A549 (cell line): ENCODE data around the gene ARF5. TPM values are rescaled to one million over a fixed set of nuclear protein-coding genes. Genes with fewer than 3 reads are reported as not detected.

ENCODE experiments used
- ATAC-seq, 2 experiments: fragments of 200-7000 bp in 1 of 2; fragments of >200 bp in 1 of 2; cut with Nextera tagmentation in 1 of 2; cut with Tn5 transposase in 1 of 2; 3 replicates each; pipeline versions ENCODE4 v1.8.0 to v1.9.1; 2018 to 2020; ENCODE audit warnings: mild to moderate bottlenecking in 1 of 2, moderate library complexity in 1 of 2
- CTCF ChIA-PET: fragments of 300-600 bp; sonication (Branson Sonifier 250); formaldehyde crosslinking; extraction: SDS; loops from one replicate; lab custom pipeline; 2021; ENCODE audit warnings: antibody characterized with exemption, inconsistent platforms; lab: Yijun Ruan, JAX
- POLR2A ChIA-PET: fragments of 350-600 bp; formaldehyde crosslinking; extraction: SDS; loops from one replicate; lab custom pipeline; 2021; ENCODE audit warnings: antibody characterized with exemption, inconsistent platforms; lab: Yijun Ruan, JAX
- DNase-seq, 2 experiments: peaks; one replicate each; pipeline versions ENCODE4 v3.0.0 to v3.0.0-alpha.2; 2011 to 2016; ENCODE audit warnings: low read depth in 1 of 2, low spot score in 1 of 2
- FAIRE-seq: peaks from 2 replicates; lab custom pipeline; 2011; peaks lifted over from hg19 to GRCh38; lab: Jason Lieb, UNC
- H3K27ac ChIP-seq, 2 experiments: fragments of >200 bp; sonication (Bioruptor Twin); formaldehyde crosslinking; 3 replicates each; pipeline ENCODE4 v1.5.1; 2016 to 2017
- H3K4me1 ChIP-seq: fragments of >200 bp; sonication (Bioruptor Twin); formaldehyde crosslinking; 3 replicates; pipeline ENCODE4 v1.6.1; 2016
- H3K4me2 ChIP-seq: fragments of >200 bp; sonication (Bioruptor Twin); formaldehyde crosslinking; 3 replicates; pipeline ENCODE4 v1.6.1; 2016
- H3K4me3 ChIP-seq: fragments of >200 bp; sonication (Bioruptor Twin); formaldehyde crosslinking; 3 replicates; pipeline ENCODE4 v1.5.1; 2016
- H3K9me3 ChIP-seq: fragments of >200 bp; sonication (Bioruptor Twin); formaldehyde crosslinking; 3 replicates; pipeline ENCODE4 v1.6.1; 2016
- BHLHE40 ChIP-seq: IDR thresholded peaks from 2 replicates; pipeline ENCODE4 v1.6.1; 2012; ENCODE audit warnings: low read depth, low read length, inconsistent platforms
- CBX8 ChIP-seq: fragments of 200-600 bp; sonication (generic); IDR thresholded peaks from 2 replicates; pipeline ENCODE4 v1.6.1; 2016
- EP300 ChIP-seq, 2 experiments: fragments of >200 bp; sonication (Bioruptor Twin); formaldehyde crosslinking; IDR thresholded peaks; 2 replicates in 1 of 2; 3 replicates in 1 of 2; pipeline ENCODE4 v1.6.1; 2016 to 2017
- ESRRA ChIP-seq: fragments of 150-350 bp; IDR thresholded peaks from 2 replicates; pipeline ENCODE4 v1.6.1; 2014; ENCODE audit warnings: mild to moderate bottlenecking, low read length, borderline replicate concordance
- HOXA7 ChIP-seq: fragments of 250-450 bp; sonication (Bioruptor Pico); IDR thresholded peaks from 2 replicates; pipeline ENCODE4 v1.5.0; 2020; ENCODE audit warnings: mild to moderate bottlenecking, moderate library complexity
- HOXB13 ChIP-seq: fragments of 250-450 bp; sonication (Bioruptor Pico); IDR thresholded peaks from 2 replicates; pipeline ENCODE4 v1.5.0; 2020; ENCODE audit warnings: low read depth, mild to moderate bottlenecking, moderate library complexity
- HOXB5 ChIP-seq: fragments of 250-450 bp; sonication (Bioruptor Pico); IDR thresholded peaks from 2 replicates; pipeline ENCODE4 v1.5.0; 2020; ENCODE audit warnings: mild to moderate bottlenecking, moderate library complexity
- JUN ChIP-seq, 2 experiments: fragments of >200 bp; sonication (Bioruptor Twin); formaldehyde crosslinking; IDR thresholded peaks; 2 replicates in 1 of 2; 3 replicates in 1 of 2; pipeline ENCODE4 v1.6.1; 2016 to 2017
- KDM1A ChIP-seq: fragments of 200-600 bp; sonication (generic); IDR thresholded peaks from 2 replicates; pipeline ENCODE4 v1.6.1; 2016; ENCODE audit warnings: low read depth, mild to moderate bottlenecking
- KDM5A ChIP-seq: fragments of 200-600 bp; sonication (generic); IDR thresholded peaks from 2 replicates; pipeline ENCODE4 v1.6.1; 2016; ENCODE audit warnings: antibody characterized with exemption, mild to moderate bottlenecking
- MAFK ChIP-seq: fragments of 450-650 bp; IDR thresholded peaks from 2 replicates; pipeline ENCODE4 v1.6.1; 2014; ENCODE audit not compliant: partially characterized antibody
- MYC ChIP-seq: IDR thresholded peaks from 2 replicates; pipeline ENCODE4 v1.6.1; 2012; ENCODE audit warnings: mild to moderate bottlenecking, inconsistent platforms, low read length, improper control_type of control experiment, borderline replicate concordance
- PHF8 ChIP-seq: fragments of 200-600 bp; sonication (generic); IDR thresholded peaks from 2 replicates; pipeline ENCODE4 v1.6.1; 2016; ENCODE audit warnings: low read depth, mild to moderate bottlenecking, antibody characterized with exemption, moderate library complexity, borderline replicate concordance
- POLR2A ChIP-seq: IDR thresholded peaks from 2 replicates; pipeline ENCODE4 v1.6.1; 2012; ENCODE audit warnings: mild to moderate bottlenecking, low read length
- POLR2AphosphoS2 ChIP-seq: conservative IDR thresholded peaks from 2 replicates; pipeline ENCODE4 v1.6.1; 2012; ENCODE audit warnings: low read length, improper control_type of control experiment, inconsistent platforms
- RARB ChIP-seq: fragments of 250-450 bp; sonication (Bioruptor Pico); IDR thresholded peaks from 2 replicates; pipeline ENCODE4 v1.8.0; 2021; ENCODE audit warnings: mild to moderate bottlenecking, moderate library complexity
- RFX5 ChIP-seq: fragments of 450-650 bp; IDR thresholded peaks from 2 replicates; pipeline ENCODE4 v1.7.1; 2014; ENCODE audit warnings: antibody characterized with exemption, mild to moderate bottlenecking, moderate library complexity
- RNF2 ChIP-seq: fragments of 200-600 bp; sonication (generic); IDR thresholded peaks from 2 replicates; pipeline ENCODE4 v1.6.1; 2016; ENCODE audit warnings: low read depth, mild to moderate bottlenecking, antibody characterized with exemption, moderate library complexity, borderline replicate concordance
- SMC3 ChIP-seq: fragments of >200 bp; sonication (Bioruptor Twin); formaldehyde crosslinking; IDR thresholded peaks from 3 replicates; pipeline ENCODE4 v1.6.1; 2018; ENCODE audit warnings: inconsistent platforms
- ZC3H11A ChIP-seq: fragments of 450-650 bp; IDR thresholded peaks from 2 replicates; pipeline ENCODE4 v1.6.1; 2014; ENCODE audit warnings: antibody characterized with exemption, mild to moderate bottlenecking
- WGBS: methylation state at CpG from one replicate; pipeline ENCODE4 v1.1.6; 2017; ENCODE audit errors: missing lambda C conversion rate; 5-methylcytosine and 5-hydroxymethylcytosine counted together
- polyA plus RNA-seq, 4 experiments: library from polyadenylated mRNA; depleted of rRNA in 3 of 4; stranded (reverse); fragments of >200 nt; fragmentation: RNase III in 1 of 4; extraction: RNeasy Plus Mini Kit Qiagen cat#74134 plus additional on column Dnase treatment in 1 of 4; gene quantifications; 2 replicates in 3 of 4; 3 replicates in 1 of 4; pipeline ENCODE4 v1.2.3, GENCODE V29; 2011 to 2017
- TF ChIP-seq, protein P1 (sequence below): fragments of >200 bp; sonication (Bioruptor Twin); formaldehyde crosslinking; IDR thresholded peaks from 2 replicates; pipeline ENCODE4 v1.6.1; 2016
- TF ChIP-seq, protein P2 (sequence below): fragments of 250-450 bp; sonication (Bioruptor Pico); IDR thresholded peaks from 2 replicates; pipeline ENCODE4 v1.5.0; 2021; ENCODE audit warnings: mild to moderate bottlenecking, moderate library complexity, borderline replicate concordance
- TF ChIP-seq, protein P3 (sequence below): fragments of >200 bp; sonication (Bioruptor Twin); formaldehyde crosslinking; IDR thresholded peaks from 3 replicates; pipeline ENCODE4 v1.6.1; 2016
- TF ChIP-seq, protein P4 (sequence below): IDR thresholded peaks from 2 replicates; pipeline ENCODE4 v1.6.1; 2012; ENCODE audit warnings: low read depth, borderline replicate concordance
- TF ChIP-seq, protein P5 (sequence below): fragments of 450-650 bp; IDR thresholded peaks from 2 replicates; pipeline ENCODE4 v1.6.1; 2014; ENCODE audit warnings: antibody characterized with exemption
- TF ChIP-seq, protein P6 (sequence below): IDR thresholded peaks from 2 replicates; pipeline ENCODE4 v1.6.1; 2012
- TF ChIP-seq, protein P7 (sequence below): fragments of 150-350 bp; IDR thresholded peaks from 2 replicates; pipeline ENCODE4 v1.6.1; 2014; ENCODE audit warnings: low read depth, mild to moderate bottlenecking, low read length

Gene ARF5
- polyA plus RNA-seq, 2 of the 4 experiments (the other 2 are of a cell fraction) = 163 to 172 TPM

DNA sequence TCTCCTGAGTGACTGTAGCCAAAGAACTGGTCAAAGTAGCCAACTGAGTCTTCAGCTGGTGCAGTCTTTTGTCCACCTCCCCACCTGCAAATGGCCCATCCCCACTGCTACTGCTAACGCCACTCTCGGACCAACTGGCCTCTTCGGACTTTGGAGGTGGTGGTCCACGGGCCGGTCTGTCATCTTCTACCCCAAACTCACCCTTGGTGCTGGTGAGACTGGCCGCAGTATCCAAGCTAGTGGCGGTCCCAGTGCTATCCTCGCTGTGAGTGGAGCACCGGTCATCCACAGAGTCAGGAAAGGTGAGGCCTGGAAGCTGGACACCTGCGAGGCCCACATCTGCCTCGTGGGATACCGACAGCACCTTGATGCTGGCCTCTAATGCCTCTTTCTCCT lies 3.6 kb upstream of the ARF5 start:
- FAIRE-seq (no peak), DNase-seq (no peak), ATAC-seq (no peak)
- peak overlapping the region; percentile 98 for H3K4me2 ChIP-seq
- TF ChIP-seq BHLHE40 (no peak), POLR2AphosphoS2 (no peak), CBX8 (no peak), ZC3H11A (no peak), HOXA7 (no peak), RARB (no peak), MAFK (no peak), KDM5A (no peak), EP300 (IDR thresholded peaks at IDR 0.05) (no peak), ESRRA (no peak), SMC3 (no peak)
- TF ChIP-seq, protein P1, sequence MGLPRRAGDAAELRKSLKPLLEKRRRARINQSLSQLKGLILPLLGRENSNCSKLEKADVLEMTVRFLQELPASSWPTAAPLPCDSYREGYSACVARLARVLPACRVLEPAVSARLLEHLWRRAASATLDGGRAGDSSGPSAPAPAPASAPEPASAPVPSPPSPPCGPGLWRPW = no peak
- TF ChIP-seq, protein P2, sequence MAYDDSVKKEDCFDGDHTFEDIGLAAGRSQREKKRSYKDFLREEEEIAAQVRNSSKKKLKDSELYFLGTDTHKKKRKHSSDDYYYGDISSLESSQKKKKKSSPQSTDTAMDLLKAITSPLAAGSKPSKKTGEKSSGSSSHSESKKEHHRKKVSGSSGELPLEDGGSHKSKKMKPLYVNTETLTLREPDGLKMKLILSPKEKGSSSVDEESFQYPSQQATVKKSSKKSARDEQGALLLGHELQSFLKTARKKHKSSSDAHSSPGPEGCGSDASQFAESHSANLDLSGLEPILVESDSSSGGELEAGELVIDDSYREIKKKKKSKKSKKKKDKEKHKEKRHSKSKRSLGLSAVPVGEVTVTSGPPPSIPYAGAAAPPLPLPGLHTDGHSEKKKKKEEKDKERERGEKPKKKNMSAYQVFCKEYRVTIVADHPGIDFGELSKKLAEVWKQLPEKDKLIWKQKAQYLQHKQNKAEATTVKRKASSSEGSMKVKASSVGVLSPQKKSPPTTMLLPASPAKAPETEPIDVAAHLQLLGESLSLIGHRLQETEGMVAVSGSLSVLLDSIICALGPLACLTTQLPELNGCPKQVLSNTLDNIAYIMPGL (CRISPR knock-in tag) = no peak
- TF ChIP-seq, protein P3, sequence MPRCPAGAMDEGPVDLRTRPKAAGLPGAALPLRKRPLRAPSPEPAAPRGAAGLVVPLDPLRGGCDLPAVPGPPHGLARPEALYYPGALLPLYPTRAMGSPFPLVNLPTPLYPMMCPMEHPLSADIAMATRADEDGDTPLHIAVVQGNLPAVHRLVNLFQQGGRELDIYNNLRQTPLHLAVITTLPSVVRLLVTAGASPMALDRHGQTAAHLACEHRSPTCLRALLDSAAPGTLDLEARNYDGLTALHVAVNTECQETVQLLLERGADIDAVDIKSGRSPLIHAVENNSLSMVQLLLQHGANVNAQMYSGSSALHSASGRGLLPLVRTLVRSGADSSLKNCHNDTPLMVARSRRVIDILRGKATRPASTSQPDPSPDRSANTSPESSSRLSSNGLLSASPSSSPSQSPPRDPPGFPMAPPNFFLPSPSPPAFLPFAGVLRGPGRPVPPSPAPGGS = no peak
- CTCF ChIA-PET = interaction anchor here (1.3 kb wide), 1 partner anchor 10 kb away, joined by 3 read pairs; no protein-coding TSS in a partner anchor
- peak overlapping the region; percentile 96 for H3K4me3 ChIP-seq
- peaks cover 23% of the 10 kb centered on the region for H3K4me1 ChIP-seq
- H3K27ac ChIP-seq = peak overlapping the region; percentile 86 to 88
- 15% methylated on average over 12 of the region's 12 CpGs for WGBS
- H3K9me3 ChIP-seq = no peaks in the 10 kb centered on the region
- POLR2A ChIA-PET = no interaction called here

DNA sequence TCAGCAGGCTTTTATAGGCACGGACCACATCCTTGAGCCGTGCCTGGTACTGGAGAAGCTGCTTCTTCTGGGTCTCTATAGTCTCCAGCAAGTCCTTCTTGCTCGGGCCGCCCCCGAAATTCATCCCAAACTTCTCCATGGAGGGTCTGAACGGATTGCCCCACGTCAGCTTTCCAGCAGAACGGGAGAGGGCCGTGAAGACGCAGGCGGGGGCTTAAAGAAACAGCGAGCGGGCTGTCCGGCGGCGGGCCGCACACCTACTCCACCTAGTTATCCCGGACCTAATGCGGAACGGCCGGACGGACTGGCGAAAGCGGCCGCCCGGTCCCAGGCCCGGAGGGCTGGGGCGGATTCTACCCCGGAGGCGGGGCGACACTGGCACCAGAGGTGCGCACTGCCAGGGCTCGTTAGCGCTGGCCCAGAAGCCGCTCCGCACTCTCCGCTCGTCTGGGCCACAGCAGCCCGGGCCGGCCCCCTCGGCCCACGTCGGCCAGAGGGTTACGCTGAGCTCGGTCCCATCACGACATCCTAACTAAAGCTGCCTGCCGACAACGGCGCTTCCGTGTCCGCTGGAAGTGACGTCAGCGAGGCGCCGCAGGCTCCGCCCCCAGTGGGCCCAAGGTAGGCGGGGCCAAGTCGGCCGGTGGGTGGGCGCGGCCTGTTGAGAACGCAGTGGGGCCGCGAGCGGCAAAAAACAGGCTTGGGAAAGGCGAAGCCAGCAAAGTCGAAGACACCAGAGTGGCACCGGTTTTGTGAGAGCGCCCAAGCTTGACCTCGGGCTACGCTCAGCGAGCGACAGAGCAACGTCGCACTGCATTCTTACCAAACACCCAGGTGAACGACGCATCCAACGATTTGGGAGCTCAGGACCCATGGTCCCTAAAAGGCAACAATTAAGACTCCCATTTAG lies 2.9 kb upstream of the ARF5 start, which contains the start of gene GCC1:
Gene GCC1, minus strand, starts transcription at position 553 of the 910 bp plus-strand sequence. Its CDS starts 414 bp downstream, at position 139.
- Histone ChIP-seq H3K27ac (peak within 1 kb of the TSS; percentile 86 to 88), H3K4me3 (peak within 1 kb of the TSS; percentile 96), H3K4me1 (peaks cover 23% of the 10 kb centered on the region), H3K4me2 (peak within 1 kb of the TSS; percentile 98), H3K9me3 (no peaks in the 10 kb centered on the region)
- TF ChIP-seq KDM1A (no peak), HOXB13 (no peak), EP300 (IDR thresholded peaks at IDR 0.05) (no peak), PHF8 (peak; percentile 86; the same call in 1 of the 2 replicates), RFX5 (0 out of 2 replicates have a peak, but pooled peaks have one; percentile 43), JUN (IDR thresholded peaks at IDR 0.05) (peak; percentile 72 to 81; a peak in 3 of 5 replicates), HOXB5 (CRISPR knock-in tag) (0 out of 2 replicates have a peak, but pooled peaks have one; percentile 14), KDM5A (peak; percentile 36; the same call in 1 of the 2 replicates), BHLHE40 (no peak), RNF2 (peak; percentile 87; the same call in 1 of the 2 replicates), POLR2A (peak; percentile 91), MYC (no peak)
- TF ChIP-seq, protein P4, sequence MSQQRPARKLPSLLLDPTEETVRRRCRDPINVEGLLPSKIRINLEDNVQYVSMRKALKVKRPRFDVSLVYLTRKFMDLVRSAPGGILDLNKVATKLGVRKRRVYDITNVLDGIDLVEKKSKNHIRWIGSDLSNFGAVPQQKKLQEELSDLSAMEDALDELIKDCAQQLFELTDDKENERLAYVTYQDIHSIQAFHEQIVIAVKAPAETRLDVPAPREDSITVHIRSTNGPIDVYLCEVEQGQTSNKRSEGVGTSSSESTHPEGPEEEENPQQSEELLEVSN = peak; percentile 99
- TF ChIP-seq, protein P5, sequence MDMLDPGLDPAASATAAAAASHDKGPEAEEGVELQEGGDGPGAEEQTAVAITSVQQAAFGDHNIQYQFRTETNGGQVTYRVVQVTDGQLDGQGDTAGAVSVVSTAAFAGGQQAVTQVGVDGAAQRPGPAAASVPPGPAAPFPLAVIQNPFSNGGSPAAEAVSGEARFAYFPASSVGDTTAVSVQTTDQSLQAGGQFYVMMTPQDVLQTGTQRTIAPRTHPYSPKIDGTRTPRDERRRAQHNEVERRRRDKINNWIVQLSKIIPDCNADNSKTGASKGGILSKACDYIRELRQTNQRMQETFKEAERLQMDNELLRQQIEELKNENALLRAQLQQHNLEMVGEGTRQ = no peak
- TF ChIP-seq, protein P1 = no peak
- TF ChIP-seq, protein P6, sequence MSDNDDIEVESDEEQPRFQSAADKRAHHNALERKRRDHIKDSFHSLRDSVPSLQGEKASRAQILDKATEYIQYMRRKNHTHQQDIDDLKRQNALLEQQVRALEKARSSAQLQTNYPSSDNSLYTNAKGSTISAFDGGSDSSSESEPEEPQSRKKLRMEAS = peak; percentile 97
- TF ChIP-seq, protein P3 = peak; percentile 70; the same call in 2 of the 3 replicates
- TF ChIP-seq, protein P7, sequence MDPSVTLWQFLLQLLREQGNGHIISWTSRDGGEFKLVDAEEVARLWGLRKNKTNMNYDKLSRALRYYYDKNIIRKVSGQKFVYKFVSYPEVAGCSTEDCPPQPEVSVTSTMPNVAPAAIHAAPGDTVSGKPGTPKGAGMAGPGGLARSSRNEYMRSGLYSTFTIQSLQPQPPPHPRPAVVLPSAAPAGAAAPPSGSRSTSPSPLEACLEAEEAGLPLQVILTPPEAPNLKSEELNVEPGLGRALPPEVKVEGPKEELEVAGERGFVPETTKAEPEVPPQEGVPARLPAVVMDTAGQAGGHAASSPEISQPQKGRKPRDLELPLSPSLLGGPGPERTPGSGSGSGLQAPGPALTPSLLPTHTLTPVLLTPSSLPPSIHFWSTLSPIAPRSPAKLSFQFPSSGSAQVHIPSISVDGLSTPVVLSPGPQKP = no peak
- ATAC-seq (peak; percentile 59 to 82), FAIRE-seq (no peak), DNase-seq (peak; percentile 87 to 88)
- POLR2A ChIA-PET = interaction anchor here (0.6 to 1.0 kb wide), 2 partner anchors 38 to 193 kb away, joined by 3 read pairs; partner anchors contain the start of gene ZNF800
- WGBS = 12% methylated on average over 28 of the region's 78 CpGs
- CTCF ChIA-PET = interaction anchor here (0.8 to 1.1 kb wide), 2 partner anchors 12 to 115 kb away, joined by 3 read pairs; no protein-coding TSS in a partner anchor
